Endothelial cell (in vitro differentiated cells): ENCODE data around the gene KIRREL2. TPM values are rescaled to one million over a fixed set of nuclear protein-coding genes. Genes with fewer than 3 reads are reported as not detected.
A peak's percentile ranks its signal among the peaks of the same experiment; 100 is the strongest.

Source experiments
- DNase-seq: peaks from one replicate; pipeline ENCODE4 v3.0.0; 2021; ENCODE audit warnings: low spot score
- H3K27ac Mint-ChIP-seq: one replicate; pipeline ENCODE4 v1.8.0; 2021; ENCODE audit warnings: mixed read lengths, inconsistent platforms; ENCODE audit not compliant: unreplicated experiment
- H3K27me3 Mint-ChIP-seq: one replicate; pipeline ENCODE4 v1.8.0; 2021; ENCODE audit warnings: mild to moderate bottlenecking, moderate library complexity, mixed read lengths, inconsistent platforms; ENCODE audit not compliant: unreplicated experiment
- H3K36me3 Mint-ChIP-seq: one replicate; pipeline ENCODE4 v1.8.0; 2021; ENCODE audit warnings: mild to moderate bottlenecking, low read depth, mixed read lengths, inconsistent platforms; ENCODE audit not compliant: unreplicated experiment
- H3K4me1 Mint-ChIP-seq: one replicate; pipeline ENCODE4 v1.8.0; 2021; ENCODE audit warnings: mild to moderate bottlenecking, mixed read lengths, inconsistent platforms; ENCODE audit not compliant: unreplicated experiment
- H3K4me3 Mint-ChIP-seq: one replicate; pipeline ENCODE4 v1.8.0; 2021; ENCODE audit warnings: mild to moderate bottlenecking, mixed read lengths, inconsistent platforms; ENCODE audit not compliant: unreplicated experiment
- H3K9me3 Mint-ChIP-seq: one replicate; pipeline ENCODE4 v1.8.0; 2021; ENCODE audit warnings: mixed read lengths, inconsistent platforms; ENCODE audit not compliant: unreplicated experiment
- total RNA-seq: library from RNA; stranded (reverse); fragmentation: NEBNext Ultra II Directional; extraction: Animal tissue kit (Norgen Biotek cat#: 25700); gene quantifications from one replicate; pipeline ENCODE4 v1.2.1, GENCODE V29; 2021; ENCODE audit not compliant: unreplicated experiment
- TF ChIP-seq, protein P1 (sequence below): fragments of 200-600 bp; sonication (generic); IDR thresholded peaks from one replicate; pipeline ENCODE4 v1.5.0; 2021; ENCODE audit warnings: antibody characterized with exemption; ENCODE audit not compliant: unreplicated experiment

The KIRREL2 gene
- total RNA-seq, 1 donor from 2014 or later: 1.8 TPM

- Mint-ChIP-seq H3K27me3 (peaks cover 32% of the 10 kb centered on the region), H3K36me3 (peaks cover 3% of the 10 kb centered on the region), H3K9me3 (no peaks in the 10 kb centered on the region), H3K4me1 (peaks cover 14% of the 10 kb centered on the region), H3K27ac (no peak overlapping the region), H3K4me3 (no peak overlapping the region)
- DNase-seq: no peak
- TF ChIP-seq, protein P1, sequence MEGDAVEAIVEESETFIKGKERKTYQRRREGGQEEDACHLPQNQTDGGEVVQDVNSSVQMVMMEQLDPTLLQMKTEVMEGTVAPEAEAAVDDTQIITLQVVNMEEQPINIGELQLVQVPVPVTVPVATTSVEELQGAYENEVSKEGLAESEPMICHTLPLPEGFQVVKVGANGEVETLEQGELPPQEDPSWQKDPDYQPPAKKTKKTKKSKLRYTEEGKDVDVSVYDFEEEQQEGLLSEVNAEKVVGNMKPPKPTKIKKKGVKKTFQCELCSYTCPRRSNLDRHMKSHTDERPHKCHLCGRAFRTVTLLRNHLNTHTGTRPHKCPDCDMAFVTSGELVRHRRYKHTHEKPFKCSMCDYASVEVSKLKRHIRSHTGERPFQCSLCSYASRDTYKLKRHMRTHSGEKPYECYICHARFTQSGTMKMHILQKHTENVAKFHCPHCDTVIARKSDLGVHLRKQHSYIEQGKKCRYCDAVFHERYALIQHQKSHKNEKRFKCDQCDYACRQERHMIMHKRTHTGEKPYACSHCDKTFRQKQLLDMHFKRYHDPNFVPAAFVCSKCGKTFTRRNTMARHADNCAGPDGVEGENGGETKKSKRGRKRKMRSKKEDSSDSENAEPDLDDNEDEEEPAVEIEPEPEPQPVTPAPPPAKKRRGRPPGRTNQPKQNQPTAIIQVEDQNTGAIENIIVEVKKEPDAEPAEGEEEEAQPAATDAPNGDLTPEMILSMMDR: no peak
Measured at GRCh38 chr19:35858311-35858710, 1.6 kb downstream of the KIRREL2 start.

DNA sequence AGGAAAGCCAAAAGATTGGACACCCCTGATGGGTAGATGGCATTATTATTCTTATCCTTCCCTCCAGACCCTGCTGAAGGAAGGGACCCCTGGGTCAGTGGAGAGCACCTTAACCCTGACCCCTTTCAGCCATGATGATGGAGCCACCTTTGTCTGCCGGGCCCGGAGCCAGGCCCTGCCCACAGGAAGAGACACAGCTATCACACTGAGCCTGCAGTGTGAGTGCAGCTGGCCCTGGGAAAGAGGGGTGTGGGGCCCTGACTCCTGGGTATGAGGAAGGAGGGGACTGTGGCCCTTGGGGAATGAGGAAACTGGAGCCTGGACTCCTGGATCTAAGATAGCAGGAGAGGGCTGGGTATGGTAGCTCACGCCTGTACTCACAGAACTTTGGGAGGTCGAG lies 2.7 kb downstream of the KIRREL2 start:
- H3K9me3 Mint-ChIP-seq: no peaks in the 10 kb centered on the region
- peaks cover 34% of the 10 kb centered on the region for H3K27me3 Mint-ChIP-seq
- H3K36me3 Mint-ChIP-seq: peaks cover 3% of the 10 kb centered on the region
- DNase-seq: no peak
- no peak overlapping the region for H3K4me3 Mint-ChIP-seq
- H3K27ac Mint-ChIP-seq: no peak overlapping the region
- TF ChIP-seq, protein P1: no peak
- peaks cover 14% of the 10 kb centered on the region for H3K4me1 Mint-ChIP-seq

GRCh38 chr19:35860436-35860817 lies 3.7 kb downstream of the KIRREL2 start:
- H3K4me1 Mint-ChIP-seq: peaks cover 14% of the 10 kb centered on the region
- TF ChIP-seq, protein P1: no peak
- H3K4me3 Mint-ChIP-seq: no peak overlapping the region
- peaks cover 3% of the 10 kb centered on the region for H3K36me3 Mint-ChIP-seq
- no peaks in the 10 kb centered on the region for H3K9me3 Mint-ChIP-seq
- no peak overlapping the region for H3K27ac Mint-ChIP-seq
- DNase-seq: no peak
- H3K27me3 Mint-ChIP-seq: peaks cover 34% of the 10 kb centered on the region

GRCh38 chr19:35860818-35861639 lies 4.3 kb downstream of the KIRREL2 start:
- TF ChIP-seq, protein P1: no peak
- peak; percentile 59 for DNase-seq
- Mint-ChIP-seq H3K4me1 (peaks cover 10% of the 10 kb centered on the region), H3K4me3 (peak overlapping the region; percentile 59), H3K27ac (no peak overlapping the region), H3K27me3 (peaks cover 33% of the 10 kb centered on the region), H3K9me3 (no peaks in the 10 kb centered on the region), H3K36me3 (peaks cover 6% of the 10 kb centered on the region)

DNA sequence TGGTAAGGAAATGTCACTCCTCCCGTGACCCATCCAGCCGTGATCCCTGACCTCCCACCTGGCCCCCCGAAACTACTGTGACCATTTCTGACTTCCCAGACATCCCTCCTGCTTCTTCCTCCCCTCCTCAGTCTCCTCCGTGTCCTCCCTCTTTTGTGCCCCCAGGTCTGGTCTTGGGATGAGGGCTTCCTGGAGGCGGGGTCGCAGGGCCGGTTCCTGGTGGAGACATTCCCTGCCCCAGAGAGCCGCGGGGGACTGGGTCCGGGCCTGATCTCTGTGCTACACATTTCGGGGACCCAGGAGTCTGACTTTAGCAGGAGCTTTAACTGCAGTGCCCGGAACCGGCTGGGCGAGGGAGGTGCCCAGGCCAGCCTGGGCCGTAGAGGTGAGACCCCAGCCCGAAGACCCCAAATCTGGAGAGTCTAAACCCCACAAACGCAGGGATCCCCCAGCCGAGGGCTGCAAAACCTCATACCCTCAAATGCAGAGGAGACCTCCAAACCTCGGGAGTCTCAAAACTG lies 5.0 kb downstream of the KIRREL2 start:
- TF ChIP-seq, protein P1: no peak
- Mint-ChIP-seq H3K4me3 (peak overlapping the region; percentile 59), H3K27me3 (peaks cover 38% of the 10 kb centered on the region), H3K36me3 (peaks cover 6% of the 10 kb centered on the region), H3K9me3 (no peaks in the 10 kb centered on the region), H3K27ac (no peak overlapping the region), H3K4me1 (peaks cover 10% of the 10 kb centered on the region)
- DNase-seq: no peak
